Measurements from ENCODE around the gene ZER1.

ZER1 gene

GRCh38 chr9:128757602-128758001 lies 14.1 kb downstream of the ZER1 start:
- H3K4me1 ChIP-seq (ENCODE audit: control insufficient read depth, insufficient read depth, low read length) = no peaks in the 10 kb centered on the region
- peaks cover 9% of the 10 kb centered on the region for H3K36me3 ChIP-seq (ENCODE audit: control insufficient read depth, insufficient read depth, low read length)
- no peak overlapping the region for H3K9ac ChIP-seq (ENCODE audit: low read depth, low read length)

DNA sequence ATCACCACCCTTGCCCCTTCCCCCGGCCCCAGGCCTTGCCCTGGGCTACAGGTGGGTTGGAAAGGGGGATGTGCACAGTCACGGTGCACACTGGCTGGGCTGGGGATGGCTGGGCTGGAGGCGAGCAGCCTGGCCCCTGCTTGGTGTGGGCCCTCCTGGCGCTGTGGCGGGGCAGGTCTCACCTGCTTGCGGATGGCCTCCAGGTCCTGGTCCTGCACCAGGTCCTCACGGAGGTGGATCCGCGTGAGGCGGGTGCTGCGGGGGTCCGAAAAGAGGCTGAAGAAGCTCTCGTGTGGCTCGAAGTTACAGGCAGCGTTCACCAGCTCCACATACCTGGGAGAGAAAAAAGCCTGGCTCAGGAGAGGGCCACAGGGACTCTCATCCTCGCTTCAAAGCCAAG lies 18.1 kb downstream of the ZER1 start:
- Histone ChIP-seq H3K4me3 (ENCODE audit: low read depth, low read length) (no peak overlapping the region), H3K36me3 (ENCODE audit: control insufficient read depth, insufficient read depth, low read length) (peaks cover 19% of the 10 kb centered on the region), H3K4me1 (ENCODE audit: control insufficient read depth, insufficient read depth, low read length) (no peaks in the 10 kb centered on the region), H3K27me3 (ENCODE audit: control insufficient read depth, insufficient read depth, low read length) (no peaks in the 10 kb centered on the region), H3K9me3 (ENCODE audit: control insufficient read depth, insufficient read depth, low read length) (no peaks in the 10 kb centered on the region), H3K9ac (ENCODE audit: low read depth, low read length) (no peak overlapping the region)

More at GRCh38 chr9:128757602-128758001, 14.1 kb downstream of the ZER1 start:
- Histone ChIP-seq H3K4me3 (ENCODE audit: low read depth, low read length) (no peak overlapping the region), H3K27me3 (ENCODE audit: control insufficient read depth, insufficient read depth, low read length) (no peaks in the 10 kb centered on the region), H3K9me3 (ENCODE audit: control insufficient read depth, insufficient read depth, low read length) (no peaks in the 10 kb centered on the region)

DNA sequence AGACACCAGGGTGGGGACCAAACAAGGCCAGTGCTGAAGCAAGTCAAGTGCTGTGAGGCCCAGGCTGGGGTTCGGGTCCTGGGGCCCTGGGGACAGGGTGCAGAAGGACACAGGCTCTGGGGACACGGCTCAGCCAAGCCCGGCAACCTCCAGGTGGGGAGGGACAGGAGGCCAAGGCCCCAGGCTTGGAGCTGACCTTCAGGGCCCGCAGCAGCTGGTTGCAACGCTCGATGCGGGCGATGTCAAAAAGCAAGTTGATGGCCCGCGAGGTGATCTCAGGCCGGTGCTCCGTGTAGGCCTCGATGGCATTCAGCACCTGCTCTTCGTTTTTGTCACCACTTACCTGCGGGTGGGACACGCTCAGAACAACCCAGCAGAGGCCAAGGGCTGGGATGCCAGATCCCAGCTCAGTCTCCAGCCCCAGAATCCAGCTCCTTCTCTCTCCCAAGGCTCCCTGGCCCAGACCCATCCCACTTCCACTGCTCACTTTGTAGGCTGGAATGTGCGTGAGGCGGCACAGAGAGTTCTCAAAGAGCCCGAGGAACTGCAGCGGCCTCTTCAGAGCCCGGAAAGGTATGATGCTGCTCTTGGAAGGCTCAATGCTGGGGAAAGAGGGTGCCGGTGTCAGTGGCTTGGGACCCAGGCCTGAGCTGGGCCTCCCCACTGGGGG lies 20.7 kb downstream of the ZER1 start:
- no peaks in the 10 kb centered on the region for H3K9me3 ChIP-seq (ENCODE audit: control insufficient read depth, insufficient read depth, low read length)

DNA sequence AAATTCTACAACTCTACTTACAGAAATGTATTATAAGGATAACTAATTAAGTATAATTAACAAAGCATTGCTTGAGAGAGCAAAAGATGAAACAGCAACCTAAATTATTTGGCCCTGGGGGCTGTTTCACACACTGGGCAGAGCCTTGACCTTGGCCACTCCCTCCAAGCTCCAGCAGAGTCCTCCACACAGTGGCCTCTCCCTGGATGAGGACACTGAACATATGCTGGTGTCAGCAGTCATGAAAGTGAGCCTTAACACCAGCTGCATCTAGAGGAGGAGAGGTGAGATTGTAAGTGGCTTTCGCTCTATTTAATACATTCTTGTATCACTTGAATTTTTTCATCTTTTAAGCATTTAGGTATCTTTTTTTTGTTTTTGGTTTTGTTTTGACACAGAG lies 24.5 kb downstream of the ZER1 start:
- H3K36me3 ChIP-seq (ENCODE audit: control insufficient read depth, insufficient read depth, low read length) = peaks cover 11% of the 10 kb centered on the region

More for the DNA sequence above, 20.7 kb downstream of the ZER1 start:
- Histone ChIP-seq H3K4me1 (ENCODE audit: control insufficient read depth, insufficient read depth, low read length) (no peaks in the 10 kb centered on the region), H3K36me3 (ENCODE audit: control insufficient read depth, insufficient read depth, low read length) (peaks cover 19% of the 10 kb centered on the region), H3K27me3 (ENCODE audit: control insufficient read depth, insufficient read depth, low read length) (no peaks in the 10 kb centered on the region), H3K4me3 (ENCODE audit: low read depth, low read length) (no peak overlapping the region), H3K9ac (ENCODE audit: low read depth, low read length) (no peak overlapping the region)

DNA sequence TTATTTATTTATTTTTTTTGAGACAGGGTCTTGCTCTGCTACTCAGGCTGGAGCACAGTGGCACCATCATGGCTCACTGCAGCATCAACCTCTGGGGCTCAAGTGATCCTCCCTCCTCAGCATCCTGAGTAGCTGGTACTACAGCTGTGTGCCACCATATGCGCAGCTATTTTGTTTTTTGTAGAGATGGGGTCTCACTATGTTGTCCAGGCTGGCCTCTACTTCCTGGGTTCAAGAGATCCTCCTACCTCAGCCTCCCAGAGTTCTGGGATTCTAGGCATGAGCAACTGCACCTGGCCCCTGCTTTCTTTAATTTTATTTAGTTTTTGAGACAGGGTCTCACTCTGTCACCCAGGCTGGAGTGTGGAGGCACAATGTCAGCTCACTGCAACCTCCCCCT lies 28.3 kb downstream of the ZER1 start:
- Histone ChIP-seq H3K4me3 (ENCODE audit: low read depth, low read length) (no peak overlapping the region), H3K36me3 (ENCODE audit: control insufficient read depth, insufficient read depth, low read length) (peaks cover 12% of the 10 kb centered on the region), H3K27me3 (ENCODE audit: control insufficient read depth, insufficient read depth, low read length) (no peaks in the 10 kb centered on the region)

More for the DNA sequence above, 24.5 kb downstream of the ZER1 start:
- H3K4me1 ChIP-seq (ENCODE audit: control insufficient read depth, insufficient read depth, low read length) = no peaks in the 10 kb centered on the region
- no peaks in the 10 kb centered on the region for H3K9me3 ChIP-seq (ENCODE audit: control insufficient read depth, insufficient read depth, low read length)
- H3K27me3 ChIP-seq (ENCODE audit: control insufficient read depth, insufficient read depth, low read length) = no peaks in the 10 kb centered on the region
- no peak overlapping the region for H3K9ac ChIP-seq (ENCODE audit: low read depth, low read length)
- no peak overlapping the region for H3K4me3 ChIP-seq (ENCODE audit: low read depth, low read length)

DNA sequence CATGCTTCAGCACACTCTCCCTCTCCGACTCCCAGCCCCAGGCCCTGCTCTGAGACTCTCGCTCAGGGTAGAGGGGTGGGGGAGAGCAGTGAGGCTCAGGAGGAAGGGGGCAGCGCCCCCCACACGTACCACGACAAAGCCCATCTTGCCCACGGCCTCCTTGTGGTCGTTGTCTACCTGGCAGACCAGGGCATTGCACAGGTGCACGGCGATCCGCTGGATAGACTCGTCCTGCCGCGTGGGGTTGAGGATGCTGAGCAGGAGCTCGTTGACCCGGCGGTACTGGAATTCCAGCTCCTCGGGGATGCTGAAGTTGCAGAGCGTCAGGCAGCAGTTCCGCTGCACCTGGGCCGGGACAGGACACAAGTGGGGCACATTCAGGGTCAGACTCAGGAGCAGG lies 29.3 kb downstream of the ZER1 start:
- Histone ChIP-seq H3K9ac (ENCODE audit: low read depth, low read length) (no peak overlapping the region), H3K9me3 (ENCODE audit: control insufficient read depth, insufficient read depth, low read length) (no peaks in the 10 kb centered on the region), H3K4me3 (ENCODE audit: low read depth, low read length) (no peak overlapping the region), H3K4me1 (ENCODE audit: control insufficient read depth, insufficient read depth, low read length) (no peaks in the 10 kb centered on the region), H3K36me3 (ENCODE audit: control insufficient read depth, insufficient read depth, low read length) (peaks cover 12% of the 10 kb centered on the region), H3K27me3 (ENCODE audit: control insufficient read depth, insufficient read depth, low read length) (no peaks in the 10 kb centered on the region)

More for the DNA sequence above, 28.3 kb downstream of the ZER1 start:
- Histone ChIP-seq H3K4me1 (ENCODE audit: control insufficient read depth, insufficient read depth, low read length) (no peaks in the 10 kb centered on the region), H3K9me3 (ENCODE audit: control insufficient read depth, insufficient read depth, low read length) (no peaks in the 10 kb centered on the region), H3K9ac (ENCODE audit: low read depth, low read length) (no peak overlapping the region)

- no peaks in the 10 kb centered on the region for H3K27me3 ChIP-seq (ENCODE audit: control insufficient read depth, insufficient read depth, low read length)
- peaks cover 3% of the 10 kb centered on the region for H3K36me3 ChIP-seq (ENCODE audit: control insufficient read depth, insufficient read depth, low read length)
- no peak overlapping the region for H3K4me3 ChIP-seq (ENCODE audit: low read depth, low read length)
- no peaks in the 10 kb centered on the region for H3K9me3 ChIP-seq (ENCODE audit: control insufficient read depth, insufficient read depth, low read length)
- no peaks in the 10 kb centered on the region for H3K4me1 ChIP-seq (ENCODE audit: control insufficient read depth, insufficient read depth, low read length)
- no peak overlapping the region for H3K9ac ChIP-seq (ENCODE audit: low read depth, low read length)
These were observed 36.4 kb downstream of the ZER1 start for GRCh38 chr9:128735373-128735772.

DNA sequence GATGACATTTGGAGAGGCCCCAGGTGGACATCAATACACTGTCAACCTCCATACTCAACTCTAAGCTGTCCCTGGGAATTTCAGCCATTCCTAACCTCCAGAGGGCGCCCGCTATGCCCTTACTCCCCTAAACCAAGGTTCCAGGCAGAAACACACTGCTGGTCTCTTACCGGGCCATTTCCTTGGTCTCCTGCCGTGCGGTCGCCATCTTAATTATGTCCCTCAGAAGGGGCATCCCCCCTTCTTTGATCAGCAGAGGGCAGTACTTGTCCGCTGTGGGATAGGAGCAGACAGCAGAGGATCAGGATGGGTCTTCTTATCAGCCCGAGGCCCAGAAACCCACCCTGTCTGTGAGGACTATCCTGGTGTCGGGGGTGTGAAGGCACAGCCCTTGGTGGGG lies 38.5 kb downstream of the ZER1 start:
- H3K4me1 ChIP-seq (ENCODE audit: control insufficient read depth, insufficient read depth, low read length) = no peaks in the 10 kb centered on the region
- no peaks in the 10 kb centered on the region for H3K27me3 ChIP-seq (ENCODE audit: control insufficient read depth, insufficient read depth, low read length)
- no peaks in the 10 kb centered on the region for H3K9me3 ChIP-seq (ENCODE audit: control insufficient read depth, insufficient read depth, low read length)
- H3K9ac ChIP-seq (ENCODE audit: low read depth, low read length) = no peak overlapping the region
- no peaks in the 10 kb centered on the region for H3K36me3 ChIP-seq (ENCODE audit: control insufficient read depth, insufficient read depth, low read length)
- no peak overlapping the region for H3K4me3 ChIP-seq (ENCODE audit: low read depth, low read length)

DNA sequence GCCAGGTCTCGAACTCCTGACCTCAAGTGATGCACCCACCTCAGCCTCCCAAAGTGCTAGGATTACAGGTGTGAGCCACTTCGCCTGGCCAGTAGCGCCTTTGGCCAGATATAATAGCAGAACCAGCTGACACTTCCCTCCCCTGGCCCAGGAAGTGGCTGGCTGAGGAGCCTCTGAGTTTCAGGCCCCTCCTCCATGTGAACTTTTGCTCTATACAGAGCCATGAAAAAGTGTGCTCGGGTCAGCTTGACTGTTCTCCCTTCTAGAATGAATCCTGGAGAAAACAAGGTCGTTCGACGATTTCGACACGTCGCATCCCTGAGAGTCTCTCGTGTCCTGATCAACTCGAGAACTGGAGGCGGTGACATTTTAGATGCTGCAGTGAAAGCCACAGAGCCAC lies 39.2 kb downstream of the ZER1 start:
- Histone ChIP-seq H3K36me3 (ENCODE audit: control insufficient read depth, insufficient read depth, low read length) (no peaks in the 10 kb centered on the region), H3K4me1 (ENCODE audit: control insufficient read depth, insufficient read depth, low read length) (no peaks in the 10 kb centered on the region), H3K4me3 (ENCODE audit: low read depth, low read length) (no peak overlapping the region), H3K9me3 (ENCODE audit: control insufficient read depth, insufficient read depth, low read length) (no peaks in the 10 kb centered on the region), H3K9ac (ENCODE audit: low read depth, low read length) (no peak overlapping the region), H3K27me3 (ENCODE audit: control insufficient read depth, insufficient read depth, low read length) (no peaks in the 10 kb centered on the region)

GRCh38 chr9:128731691-128732090 lies 40.0 kb downstream of the ZER1 start:
- H3K9ac ChIP-seq (ENCODE audit: low read depth, low read length) = no peak overlapping the region
- H3K27me3 ChIP-seq (ENCODE audit: control insufficient read depth, insufficient read depth, low read length) = no peaks in the 10 kb centered on the region
- H3K36me3 ChIP-seq (ENCODE audit: control insufficient read depth, insufficient read depth, low read length) = no peaks in the 10 kb centered on the region
- no peaks in the 10 kb centered on the region for H3K4me1 ChIP-seq (ENCODE audit: control insufficient read depth, insufficient read depth, low read length)
- H3K9me3 ChIP-seq (ENCODE audit: control insufficient read depth, insufficient read depth, low read length) = no peaks in the 10 kb centered on the region
- H3K4me3 ChIP-seq (ENCODE audit: low read depth, low read length) = no peak overlapping the region

DNA sequence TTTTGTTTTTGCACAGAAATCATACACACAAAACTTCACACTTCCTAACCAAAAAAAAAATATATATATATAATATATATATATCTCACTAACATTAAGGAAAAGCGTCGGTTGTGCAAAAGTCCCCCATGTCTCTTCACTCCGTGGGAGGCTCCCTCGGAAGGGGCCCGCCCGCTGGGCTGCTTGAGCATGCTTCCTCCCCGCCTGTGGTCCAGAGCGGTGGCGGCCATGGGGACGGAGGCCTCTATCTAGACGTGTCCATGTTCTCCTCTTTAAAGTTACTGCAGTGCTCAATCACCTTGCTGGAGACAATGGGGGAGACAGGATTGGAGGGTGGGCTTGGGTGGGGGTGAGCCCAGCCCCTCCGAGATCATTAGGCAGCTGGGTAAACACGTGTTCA lies 40.6 kb downstream of the ZER1 start:
- no peaks in the 10 kb centered on the region for H3K4me1 ChIP-seq (ENCODE audit: control insufficient read depth, insufficient read depth, low read length)
- no peaks in the 10 kb centered on the region for H3K36me3 ChIP-seq (ENCODE audit: control insufficient read depth, insufficient read depth, low read length)
- no peak overlapping the region for H3K4me3 ChIP-seq (ENCODE audit: low read depth, low read length)
- H3K9ac ChIP-seq (ENCODE audit: low read depth, low read length) = no peak overlapping the region
- no peaks in the 10 kb centered on the region for H3K27me3 ChIP-seq (ENCODE audit: control insufficient read depth, insufficient read depth, low read length)
- no peaks in the 10 kb centered on the region for H3K9me3 ChIP-seq (ENCODE audit: control insufficient read depth, insufficient read depth, low read length)

- Histone ChIP-seq H3K4me1 (ENCODE audit: control insufficient read depth, insufficient read depth, low read length) (no peaks in the 10 kb centered on the region), H3K4me3 (ENCODE audit: low read depth, low read length) (no peak overlapping the region), H3K9me3 (ENCODE audit: control insufficient read depth, insufficient read depth, low read length) (no peaks in the 10 kb centered on the region), H3K36me3 (ENCODE audit: control insufficient read depth, insufficient read depth, low read length) (no peaks in the 10 kb centered on the region), H3K9ac (ENCODE audit: low read depth, low read length) (no peak overlapping the region), H3K27me3 (ENCODE audit: control insufficient read depth, insufficient read depth, low read length) (no peaks in the 10 kb centered on the region)
These were observed 41.8 kb downstream of the ZER1 start for GRCh38 chr9:128729766-128730517.

Data from iPS-15b (cell line).